ENCODE measurements around the gene SPTBN1.

Gene SPTBN1

GRCh38 chr2:54611830-54612545 is 155.9 kb downstream of the SPTBN1 start:
- no peak for DNase-seq (ENCODE audit: low read depth)

- no peak for DNase-seq (ENCODE audit: low read depth)
Measured at GRCh38 chr2:54613386-54613785, 157.3 kb downstream of the SPTBN1 start.

GRCh38 chr2:54613794-54614257 is 157.7 kb downstream of the SPTBN1 start:
- no peak for DNase-seq (ENCODE audit: low read depth)

GRCh38 chr2:54614819-54615218 is 158.7 kb downstream of the SPTBN1 start:
- DNase-seq (ENCODE audit: low read depth) = no peak

- DNase-seq (ENCODE audit: low read depth) = no peak
Measured at GRCh38 chr2:54615832-54616534, 159.9 kb downstream of the SPTBN1 start.

GRCh38 chr2:54617409-54617808 is 161.3 kb downstream of the SPTBN1 start:
- DNase-seq (ENCODE audit: low read depth) = no peak

GRCh38 chr2:54618646-54619565 is 162.8 kb downstream of the SPTBN1 start:
- DNase-seq (ENCODE audit: low read depth) = no peak

GRCh38 chr2:54619660-54620231 is 163.6 kb downstream of the SPTBN1 start:
- no peak for DNase-seq (ENCODE audit: low read depth)

- no peak for DNase-seq (ENCODE audit: low read depth)
Measured at GRCh38 chr2:54620948-54621347, 164.8 kb downstream of the SPTBN1 start.

GRCh38 chr2:54624591-54625071 is 168.5 kb downstream of the SPTBN1 start:
- DNase-seq (ENCODE audit: low read depth) = no peak

GRCh38 chr2:54626131-54626530 is 170.0 kb downstream of the SPTBN1 start:
- DNase-seq (ENCODE audit: low read depth) = no peak

- no peak for DNase-seq (ENCODE audit: low read depth)
Measured at GRCh38 chr2:54626884-54627283, 170.8 kb downstream of the SPTBN1 start.

GRCh38 chr2:54627973-54628372 is 171.8 kb downstream of the SPTBN1 start:
- DNase-seq (ENCODE audit: low read depth) = no peak

- DNase-seq (ENCODE audit: low read depth) = no peak
Measured at GRCh38 chr2:54628418-54628817, 172.3 kb downstream of the SPTBN1 start.

GRCh38 chr2:54628957-54629356 is 172.8 kb downstream of the SPTBN1 start:
- DNase-seq (ENCODE audit: low read depth) = no peak

- DNase-seq (ENCODE audit: low read depth) = no peak
Measured at GRCh38 chr2:54629390-54629789, 173.3 kb downstream of the SPTBN1 start.

- DNase-seq (ENCODE audit: low read depth) = no peak
Measured at GRCh38 chr2:54629914-54630857, 174.1 kb downstream of the SPTBN1 start.

GRCh38 chr2:54630858-54631497 is 174.9 kb downstream of the SPTBN1 start:
- no peak for DNase-seq (ENCODE audit: low read depth)

GRCh38 chr2:54631755-54632154 is 175.6 kb downstream of the SPTBN1 start:
- no peak for DNase-seq (ENCODE audit: low read depth)

All from GM04504 (cell line).